Measurements from ENCODE around the gene RCOR3. TPM values are rescaled to one million over a fixed set of nuclear protein-coding genes. Genes with fewer than 3 reads are reported as not detected.

Gene RCOR3
- total RNA-seq, 1 donor from 2014 or later = 7.6 TPM

DNA sequence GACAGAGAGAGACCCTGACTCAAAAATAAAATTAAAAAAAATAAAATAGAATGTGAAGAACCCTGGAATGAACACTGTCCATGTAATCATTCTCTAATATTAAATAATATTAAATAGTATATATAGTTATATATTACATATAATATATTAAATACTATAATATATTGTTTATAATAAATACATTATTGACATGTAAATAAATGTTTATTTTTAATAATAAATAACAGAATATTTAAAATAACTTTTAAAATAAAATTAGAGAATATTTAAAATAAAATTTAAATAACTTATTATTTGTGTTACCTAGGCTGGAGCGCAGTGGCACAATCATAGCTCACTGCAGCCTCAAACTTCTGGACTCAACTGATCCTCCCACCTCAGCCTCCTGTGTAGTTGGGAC, 99.5 kb downstream of the RCOR3 start:
- FAIRE-seq (no peak), DNase-seq (ENCODE audit: low read depth) (no peak)
- Histone ChIP-seq H3K27me3 (ENCODE audit: control insufficient read depth, insufficient read depth, low read length) (no peaks in the 10 kb centered on the region), H3K36me3 (ENCODE audit: control insufficient read depth, insufficient read depth, low read length) (no peaks in the 10 kb centered on the region), H3K4me3 (ENCODE audit: low read depth, low read length) (no peak overlapping the region)
- TF ChIP-seq, protein P1, sequence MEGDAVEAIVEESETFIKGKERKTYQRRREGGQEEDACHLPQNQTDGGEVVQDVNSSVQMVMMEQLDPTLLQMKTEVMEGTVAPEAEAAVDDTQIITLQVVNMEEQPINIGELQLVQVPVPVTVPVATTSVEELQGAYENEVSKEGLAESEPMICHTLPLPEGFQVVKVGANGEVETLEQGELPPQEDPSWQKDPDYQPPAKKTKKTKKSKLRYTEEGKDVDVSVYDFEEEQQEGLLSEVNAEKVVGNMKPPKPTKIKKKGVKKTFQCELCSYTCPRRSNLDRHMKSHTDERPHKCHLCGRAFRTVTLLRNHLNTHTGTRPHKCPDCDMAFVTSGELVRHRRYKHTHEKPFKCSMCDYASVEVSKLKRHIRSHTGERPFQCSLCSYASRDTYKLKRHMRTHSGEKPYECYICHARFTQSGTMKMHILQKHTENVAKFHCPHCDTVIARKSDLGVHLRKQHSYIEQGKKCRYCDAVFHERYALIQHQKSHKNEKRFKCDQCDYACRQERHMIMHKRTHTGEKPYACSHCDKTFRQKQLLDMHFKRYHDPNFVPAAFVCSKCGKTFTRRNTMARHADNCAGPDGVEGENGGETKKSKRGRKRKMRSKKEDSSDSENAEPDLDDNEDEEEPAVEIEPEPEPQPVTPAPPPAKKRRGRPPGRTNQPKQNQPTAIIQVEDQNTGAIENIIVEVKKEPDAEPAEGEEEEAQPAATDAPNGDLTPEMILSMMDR (IDR thresholded peaks at IDR 0.05; ENCODE audit: insufficient read depth, low read length, severe bottlenecking) = no peak

- TF ChIP-seq, protein P1 (IDR thresholded peaks at IDR 0.05; ENCODE audit: insufficient read depth, low read length, severe bottlenecking) = no peak
- FAIRE-seq (no peak), DNase-seq (ENCODE audit: low read depth) (peak; percentile 23)
These were observed 100.7 kb downstream of the RCOR3 start for GRCh38 chr1:211359876-211360275.

GRCh38 chr1:211361202-211361601, 102.0 kb downstream of the RCOR3 start:
- TF ChIP-seq, protein P1 (IDR thresholded peaks at IDR 0.05; ENCODE audit: insufficient read depth, low read length, severe bottlenecking) = no peak
- Histone ChIP-seq H3K27me3 (ENCODE audit: control insufficient read depth, insufficient read depth, low read length) (no peaks in the 10 kb centered on the region), H3K36me3 (ENCODE audit: control insufficient read depth, insufficient read depth, low read length) (no peaks in the 10 kb centered on the region), H3K4me3 (ENCODE audit: low read depth, low read length) (no peak overlapping the region)
- DNase-seq (ENCODE audit: low read depth) = no peak
- FAIRE-seq = no peak

More at GRCh38 chr1:211359876-211360275, 100.7 kb downstream of the RCOR3 start:
- Histone ChIP-seq H3K27me3 (ENCODE audit: control insufficient read depth, insufficient read depth, low read length) (no peaks in the 10 kb centered on the region), H3K4me3 (ENCODE audit: low read depth, low read length) (no peak overlapping the region), H3K36me3 (ENCODE audit: control insufficient read depth, insufficient read depth, low read length) (no peaks in the 10 kb centered on the region)

Other genes with a start within 250 kb of the RCOR3 start
- gene KCNH1, start 125.2 kb upstream of the RCOR3 start, total RNA-seq = under 0.01 TPM in 1 of 2 replicates, not detected in the other
- gene TRAF5, start 67.5 kb downstream of the RCOR3 start, total RNA-seq = 1.6 and 1.8 TPM in 2 replicates
- not detected in 2 replicates for gene RD3, start 232.8 kb downstream of the RCOR3 start, total RNA-seq